Skin of body (tissue), 2 donors: ENCODE results near the gene OSM. TPM values are rescaled to one million over a fixed set of nuclear protein-coding genes. Genes with fewer than 3 reads are reported as not detected.
"Not testable (repeated sequence)": the region's sequence is repeated elsewhere in the genome, so short reads cannot be mapped to it uniquely, and the experiment has no call there.

ENCODE experiments used
- DNase-seq: peaks from one replicate; lab custom pipeline; 2025; lab: John Stamatoyannopoulos, UW
- total RNA-seq: library from RNA; depleted of rRNA; stranded (reverse); fragments of >200 nt; gene quantifications from one replicate; pipeline ENCODE4 v1.2.3, GENCODE V29; 2014

Gene OSM
- total RNA-seq, 1 donor from 2014 or later: 1.3 TPM

DNA sequence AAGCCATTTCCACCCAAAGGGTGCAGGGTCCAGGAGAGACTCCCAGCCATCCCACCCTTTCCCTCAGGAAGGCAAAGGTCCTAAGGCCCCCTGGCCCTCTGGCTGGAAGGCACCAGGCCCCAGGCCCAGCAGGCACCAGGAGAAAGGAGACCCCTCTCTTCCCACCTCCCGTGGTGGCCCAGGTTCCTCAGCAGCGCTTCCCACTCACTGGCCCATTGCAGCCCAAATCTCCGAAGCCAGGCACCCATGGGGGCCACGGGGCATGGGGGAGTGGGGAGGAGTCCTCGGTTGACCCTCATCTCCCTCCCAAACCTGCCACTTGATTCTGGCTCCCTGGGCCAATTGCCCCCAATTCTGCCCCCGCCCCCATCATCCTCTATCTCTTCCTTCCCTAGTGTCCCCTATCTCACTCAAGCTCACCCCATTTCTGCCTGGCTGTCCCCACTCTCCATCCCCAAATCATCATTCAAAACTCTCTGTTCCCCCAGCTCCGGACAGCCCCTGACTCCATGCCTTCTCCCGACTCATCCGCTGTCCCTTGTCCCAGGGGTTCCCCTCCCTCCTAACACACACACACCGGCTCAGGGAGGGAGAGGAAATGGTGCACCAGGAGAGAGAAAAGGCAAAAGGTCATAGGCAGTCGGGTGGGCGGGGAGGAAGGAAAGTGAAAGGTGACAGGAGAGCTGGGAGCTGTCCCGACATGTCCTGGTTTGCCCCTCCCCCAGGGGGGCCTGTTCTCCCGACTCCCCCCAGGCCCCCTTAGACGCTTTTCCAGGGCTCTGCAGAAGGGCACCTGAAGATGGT, 21.3 kb downstream of the OSM start:
- DNase-seq: no peak

DNA sequence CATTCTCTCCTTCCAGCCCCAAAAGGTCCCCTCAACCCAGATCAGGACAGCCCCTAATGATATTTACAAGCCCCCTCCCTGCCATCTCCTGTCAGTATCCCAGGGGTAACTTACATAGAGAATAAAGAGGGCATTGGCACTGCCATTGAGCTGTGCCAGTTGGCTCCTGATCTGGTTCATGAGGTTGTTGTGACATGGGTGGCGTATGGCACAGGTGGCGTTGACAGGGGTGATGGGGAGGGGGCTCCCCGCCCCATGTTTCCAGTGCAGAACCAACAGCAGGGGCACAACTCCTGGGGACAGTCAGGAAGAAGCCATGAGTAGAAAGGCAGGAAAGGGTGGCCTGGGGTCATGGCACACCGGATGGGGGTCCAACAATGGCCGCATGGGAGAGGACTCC, 22.0 kb downstream of the OSM start:
- no peak for DNase-seq

DNA sequence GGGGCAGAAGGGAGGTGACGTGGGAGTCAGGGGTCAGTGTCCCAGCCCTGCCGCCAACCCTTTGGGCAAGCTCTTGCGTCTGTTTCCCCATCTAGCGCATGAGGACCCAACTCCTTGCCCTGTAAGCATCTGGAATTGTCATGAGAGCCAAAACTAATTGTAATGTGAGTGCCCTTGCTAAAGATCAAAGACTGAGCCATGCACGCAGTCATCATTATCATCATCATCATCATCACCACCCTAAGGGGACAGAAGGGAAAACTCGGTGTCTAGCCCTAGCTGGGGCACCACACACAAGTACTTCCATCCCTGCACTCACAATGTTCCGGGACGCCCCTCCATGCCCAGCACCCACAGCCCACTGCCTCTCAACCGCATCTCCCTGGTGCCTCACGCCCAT, 22.6 kb downstream of the OSM start:
- DNase-seq: no peak

DNA sequence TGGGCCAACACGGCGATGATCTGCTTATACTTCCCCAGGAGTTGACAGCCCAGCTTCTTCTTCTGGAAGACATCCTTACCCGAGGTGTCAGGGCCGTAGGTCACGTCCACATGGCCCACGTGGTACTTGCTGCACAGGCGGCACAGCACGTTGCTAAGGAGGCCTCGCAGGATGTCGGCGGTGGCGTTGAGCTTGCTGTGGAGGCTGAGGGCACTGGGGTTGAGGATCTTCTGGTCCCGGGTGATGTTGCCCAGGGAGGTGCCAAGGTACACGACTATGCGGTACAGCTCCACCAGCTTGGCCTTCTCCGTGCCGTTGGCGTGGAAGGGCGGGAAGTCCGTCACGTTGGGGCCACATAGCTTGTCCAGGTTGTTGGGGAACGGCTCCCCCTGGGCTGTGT, 23.0 kb downstream of the OSM start:
- no peak for DNase-seq

DNA sequence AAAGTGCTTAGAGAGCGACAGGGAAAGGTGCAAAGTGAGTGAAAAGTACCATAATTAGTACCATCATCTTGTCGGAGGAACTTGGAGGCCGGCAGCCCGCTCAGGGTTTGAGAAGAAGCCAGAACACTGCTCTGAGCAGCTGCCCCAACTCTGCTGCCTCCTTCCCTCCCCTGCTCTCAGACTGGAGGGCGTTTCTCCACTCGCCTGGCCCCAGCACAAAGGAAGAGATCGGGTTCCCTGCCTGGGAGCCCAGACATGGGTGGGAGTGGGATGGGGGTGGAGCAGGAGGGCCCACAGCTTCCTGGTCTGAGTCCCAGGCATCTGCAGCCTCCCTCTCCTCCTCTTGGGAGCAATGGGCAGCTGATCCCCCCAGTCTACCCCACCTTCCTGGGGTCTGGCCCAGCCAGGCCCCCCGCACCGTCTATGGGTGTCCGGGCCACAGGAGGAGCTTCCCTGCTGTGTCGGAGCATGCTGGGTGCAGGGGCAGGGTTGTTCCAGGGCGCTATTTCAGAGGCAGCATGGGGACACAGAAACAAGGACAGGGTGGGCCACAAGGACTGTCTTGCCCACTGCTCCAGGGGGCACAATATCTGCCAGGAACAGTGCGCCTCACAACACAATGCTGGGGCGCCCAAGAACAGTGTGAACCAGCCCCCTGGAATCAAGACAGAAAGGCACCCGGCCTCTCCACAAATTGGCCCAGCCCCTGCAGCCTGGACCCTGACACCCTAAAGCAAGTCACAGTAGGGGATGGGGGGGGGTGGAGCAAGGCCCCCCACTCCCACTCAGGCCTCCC, 24.9 kb downstream of the OSM start:
- DNase-seq: no peak

DNA sequence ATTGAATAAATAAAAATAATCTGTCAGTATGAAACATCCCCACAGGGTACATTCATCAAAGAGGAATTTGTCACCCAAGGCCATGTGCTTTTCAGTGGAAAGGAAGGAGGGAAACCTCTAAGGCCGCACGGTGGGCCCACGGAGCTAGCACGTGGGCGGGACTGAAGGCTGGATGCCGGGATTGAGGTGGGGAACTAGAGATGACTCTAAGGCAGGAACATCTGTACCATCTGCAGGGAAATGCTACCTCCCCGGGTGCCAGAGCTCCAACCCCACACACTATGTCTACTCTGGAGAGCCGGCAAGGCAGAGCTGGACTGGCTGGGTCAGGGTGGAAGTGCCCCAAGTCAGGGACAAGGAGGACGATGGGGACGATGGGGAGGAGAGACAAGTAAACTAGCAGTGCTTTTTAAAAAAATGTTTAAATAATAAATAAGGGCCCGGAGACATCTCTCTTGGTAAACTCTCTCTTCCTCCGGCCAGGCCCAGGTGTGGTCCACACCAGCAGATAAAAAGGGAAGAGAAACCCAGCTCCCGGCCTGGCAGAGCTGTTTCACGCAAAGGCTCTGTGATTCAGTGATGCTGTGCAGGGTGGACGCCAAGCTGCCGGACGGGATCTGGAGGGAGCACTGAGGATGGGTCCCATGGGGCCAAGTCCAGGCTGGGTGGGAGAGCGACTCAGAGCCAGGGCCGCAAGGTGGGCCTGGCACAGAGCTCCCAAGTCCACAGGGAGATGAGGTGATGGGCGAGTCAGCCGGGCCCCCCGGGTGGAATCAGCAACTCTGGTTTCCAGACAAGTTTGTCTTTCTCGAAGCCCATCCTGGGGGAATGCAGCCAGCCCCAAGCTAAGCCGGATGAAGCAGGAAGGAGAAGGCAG, 25.9 kb downstream of the OSM start:
- no peak for DNase-seq

DNA sequence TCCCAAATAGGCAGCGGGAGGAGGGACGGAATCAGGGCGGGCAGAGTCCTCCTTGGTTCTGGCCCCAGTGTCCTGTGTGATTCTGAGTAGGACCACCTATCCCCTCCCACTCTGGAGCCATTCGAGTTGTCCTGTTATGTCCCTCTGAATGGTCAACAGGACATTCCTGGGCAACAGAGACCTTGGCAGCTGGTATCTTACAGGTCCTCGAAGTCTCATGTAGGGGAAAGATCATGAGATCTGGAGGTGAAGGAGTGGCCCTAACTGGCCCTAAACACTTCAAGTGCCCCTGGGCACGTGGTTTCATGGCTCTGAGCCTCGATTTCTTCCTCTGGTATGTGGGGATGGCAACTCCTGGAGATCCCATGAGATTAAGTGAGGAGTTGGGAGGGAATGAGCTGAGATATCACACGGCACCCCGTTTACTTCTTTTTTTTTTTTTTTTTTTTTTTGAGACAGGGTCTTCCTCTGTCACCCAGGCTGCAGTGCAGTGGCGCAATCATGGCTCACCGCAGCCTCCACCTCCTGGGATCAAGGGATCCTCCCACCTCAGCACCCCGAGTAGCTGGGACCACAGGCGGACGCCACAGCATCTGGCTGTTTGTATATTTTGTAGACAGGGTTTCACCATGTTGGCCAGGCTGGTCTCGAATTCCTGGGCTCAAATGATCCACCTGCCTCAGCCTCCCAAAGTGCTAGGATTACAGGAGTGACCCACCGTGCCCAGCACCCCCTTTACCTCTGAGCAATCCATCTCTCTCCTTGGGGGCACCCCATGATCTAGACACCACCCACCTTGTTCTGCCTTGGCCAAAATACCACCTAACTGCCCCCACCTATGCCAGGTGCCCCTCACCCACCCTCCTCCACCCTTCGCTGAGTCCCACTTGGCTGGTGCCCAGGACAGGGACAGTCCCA, 26.9 kb downstream of the OSM start:
- no peak for DNase-seq

DNA sequence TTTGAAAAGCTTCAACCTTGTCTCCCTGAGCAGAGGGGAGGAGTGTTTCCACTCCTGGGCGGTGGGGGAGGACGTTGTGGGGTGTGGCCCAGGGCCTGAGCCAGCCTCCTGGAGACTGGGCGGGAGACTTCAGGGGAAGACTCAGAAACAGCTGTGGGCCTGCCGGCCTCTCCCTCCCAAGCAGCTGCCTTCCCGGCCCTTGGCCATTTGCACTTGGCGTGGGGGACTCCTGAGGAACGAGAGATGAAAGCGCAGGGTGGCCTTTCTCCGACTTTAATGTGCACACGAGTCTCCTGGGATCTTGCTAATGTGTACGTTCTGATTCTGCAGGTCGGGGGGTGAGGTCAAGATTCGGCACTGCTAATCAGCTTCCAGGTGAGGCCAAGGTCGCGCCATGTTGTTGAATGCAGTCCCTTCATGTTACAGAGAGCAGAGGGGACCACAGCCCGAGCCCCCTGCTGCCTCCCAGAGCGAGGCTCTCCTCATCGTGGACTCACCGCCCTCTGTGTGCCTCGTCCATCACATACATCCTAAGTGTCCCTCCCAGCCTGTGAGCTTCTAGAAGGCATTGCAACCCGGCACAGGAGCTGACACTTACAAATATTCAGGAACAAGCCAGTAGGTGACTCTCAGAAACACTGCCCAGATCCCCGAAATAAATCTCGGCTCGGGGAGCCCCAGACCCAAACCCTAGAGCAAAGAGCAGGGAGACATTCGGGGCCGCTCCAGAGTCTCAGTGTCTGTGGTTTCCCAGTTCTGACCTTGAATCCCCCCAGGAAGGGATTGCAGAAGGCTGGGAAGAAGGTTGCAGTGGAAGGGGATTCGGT, 27.8 kb downstream of the OSM start:
- DNase-seq: peak; percentile 20

DNA sequence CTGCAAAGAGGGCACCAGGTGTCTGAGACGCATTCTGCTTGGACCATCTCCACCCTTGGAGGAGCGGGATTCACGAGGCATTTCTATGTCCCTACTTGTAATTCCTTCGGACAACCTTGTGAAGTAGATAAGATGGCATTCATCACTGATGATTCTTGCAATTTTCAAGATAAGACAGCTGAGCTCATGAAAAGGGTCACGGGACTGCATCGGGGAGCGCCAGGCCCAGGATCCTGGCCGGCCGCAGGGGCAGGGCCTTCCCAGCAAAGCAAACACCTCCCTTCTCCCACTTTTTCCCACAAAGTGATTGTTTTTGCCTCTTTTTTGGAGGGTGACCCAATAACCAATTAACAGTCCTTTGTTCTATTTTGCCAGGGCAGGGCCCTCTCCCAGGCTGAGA, 28.5 kb downstream of the OSM start:
- DNase-seq: no peak

DNA sequence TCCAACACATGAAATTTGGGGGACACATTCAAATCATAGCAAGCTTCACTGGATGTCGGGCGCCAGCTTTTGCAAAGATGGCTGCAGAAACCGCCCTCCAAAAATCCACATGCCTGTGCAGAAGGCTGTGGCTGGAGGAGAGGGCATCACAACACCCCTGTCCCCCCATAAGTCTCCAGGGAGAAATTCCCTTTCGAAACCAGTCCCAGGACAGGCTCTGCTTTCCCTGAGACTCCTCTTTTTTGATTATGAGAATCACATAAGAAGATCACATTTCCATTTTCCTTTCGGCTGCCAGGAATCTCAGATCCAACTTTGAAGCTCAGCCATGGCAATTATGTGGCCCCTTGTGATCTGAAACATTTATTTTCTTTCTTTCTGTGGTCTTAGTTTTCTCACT, 29.8 kb downstream of the OSM start:
- DNase-seq: no peak

DNA sequence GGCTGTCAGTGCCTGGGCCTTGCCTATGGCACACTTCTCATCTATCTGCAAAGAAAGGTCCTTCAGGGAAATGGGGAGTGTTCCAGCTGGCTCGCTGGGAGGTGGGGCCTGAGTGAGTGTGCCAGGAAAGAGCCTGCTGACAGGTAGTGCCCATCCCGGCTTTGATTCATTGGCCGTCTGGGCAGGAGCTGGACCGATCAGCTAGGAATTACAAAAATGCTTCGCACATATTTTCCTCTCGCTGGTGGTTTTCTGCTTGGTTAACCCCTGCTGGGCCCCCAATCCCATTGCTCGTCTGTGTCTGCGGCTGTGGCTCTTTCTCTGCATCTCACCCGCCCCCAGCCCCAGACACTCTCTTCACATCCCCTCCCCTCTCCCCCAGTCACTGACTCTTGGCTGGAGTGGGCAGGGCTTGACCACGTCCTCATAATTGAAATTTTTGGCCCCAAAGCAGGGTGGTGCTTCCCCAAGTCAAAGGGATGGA, 30.9 kb downstream of the OSM start:
- no peak for DNase-seq

DNA sequence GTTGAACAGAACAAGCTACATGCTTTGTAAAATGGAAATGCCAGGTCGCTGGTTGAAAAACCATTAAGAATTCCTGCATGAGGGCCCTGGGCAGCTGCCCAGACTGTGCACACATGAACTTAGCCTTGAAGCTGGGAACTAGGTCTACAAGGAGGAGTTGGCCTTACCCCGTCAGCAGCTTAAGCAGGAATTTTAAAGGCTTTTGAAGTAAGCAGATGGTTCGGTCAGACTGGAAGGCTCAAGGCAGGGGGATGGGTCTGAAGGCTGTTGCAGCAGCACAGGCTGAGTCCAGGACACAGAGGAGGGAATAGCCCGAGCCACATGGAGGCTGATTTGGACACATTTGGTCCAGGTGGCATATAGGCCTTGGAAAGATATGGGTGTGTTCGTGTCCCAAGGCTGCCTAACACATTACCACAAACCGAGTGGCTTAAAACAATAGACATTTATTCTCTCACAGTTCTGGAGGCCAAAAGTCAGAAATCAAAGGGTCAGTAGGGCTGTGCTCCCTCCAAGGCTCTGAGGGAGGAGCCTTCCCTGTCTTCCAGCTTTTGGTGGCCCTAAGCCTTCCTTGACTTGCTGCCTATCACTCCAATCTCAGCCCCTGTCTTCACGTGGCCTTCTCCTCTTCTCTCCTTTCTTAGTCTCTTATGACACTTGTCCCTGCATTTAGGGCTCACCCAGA, 31.7 kb downstream of the OSM start:
- no peak for DNase-seq

DNA sequence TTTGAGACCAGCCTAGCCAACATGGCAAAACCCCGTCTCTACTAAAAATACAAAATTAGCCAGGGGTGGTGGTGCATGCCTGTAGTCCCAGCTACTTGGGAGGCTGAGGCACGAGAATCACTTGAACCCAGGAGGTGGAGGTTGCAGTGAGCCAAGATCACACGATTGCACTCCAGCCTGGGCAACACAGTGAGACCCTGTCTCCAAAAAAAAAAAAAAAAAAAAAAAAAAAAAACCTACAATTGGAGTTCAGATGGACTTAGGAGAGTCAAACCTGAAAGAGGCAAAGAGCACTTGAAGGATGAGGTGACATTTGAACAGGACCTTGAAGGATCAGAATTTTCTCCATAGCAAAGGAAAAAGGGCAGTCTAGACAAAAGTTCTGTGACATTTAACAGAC, 32.3 kb downstream of the OSM start:
- not testable (repeated sequence) for DNase-seq

DNA sequence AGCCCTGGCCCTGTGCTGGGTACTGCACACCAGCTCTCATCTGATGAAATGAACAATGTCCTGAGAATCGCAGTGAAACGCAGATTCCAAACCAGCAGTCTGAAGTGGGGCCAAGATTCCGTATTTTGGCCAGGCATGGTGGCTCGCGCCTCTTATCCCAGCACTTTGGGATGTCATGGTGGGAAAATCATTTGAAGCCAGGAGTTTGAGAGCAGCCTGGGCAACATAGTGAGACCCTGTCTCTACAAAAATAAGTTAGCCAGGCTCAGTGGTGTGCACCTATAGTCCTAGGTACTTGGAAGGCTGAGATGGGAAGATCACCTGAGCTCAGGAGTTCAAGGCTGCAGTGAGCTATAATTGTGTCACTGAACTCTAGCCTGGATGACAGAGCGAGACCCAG, 33.1 kb downstream of the OSM start:
- no peak for DNase-seq

DNA sequence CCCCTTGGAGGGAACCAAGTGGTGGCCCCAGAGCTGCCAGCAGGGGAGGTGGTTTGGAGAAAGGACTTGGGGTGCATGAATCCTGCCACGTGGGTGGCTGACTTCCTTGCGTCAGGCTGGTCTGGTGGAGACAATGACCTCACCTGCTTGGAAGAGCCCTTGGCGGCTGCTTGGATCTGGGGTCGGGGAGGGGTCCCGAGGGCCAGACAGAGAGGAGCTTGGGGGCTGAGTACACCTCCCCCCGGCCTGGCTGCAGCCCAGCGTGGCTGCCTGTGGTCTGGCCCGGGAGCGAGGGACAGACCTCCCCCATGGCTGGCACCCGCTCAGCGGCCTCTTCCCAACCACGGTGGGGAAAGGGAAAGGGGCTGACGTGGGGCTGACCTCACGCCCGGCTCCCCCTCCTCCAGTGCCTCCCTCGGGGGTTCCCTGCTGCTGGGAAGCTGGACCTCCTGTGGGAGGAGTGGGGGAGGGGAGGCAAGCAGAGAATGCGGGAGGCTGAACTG, 33.9 kb downstream of the OSM start:
- DNase-seq: no peak

DNA sequence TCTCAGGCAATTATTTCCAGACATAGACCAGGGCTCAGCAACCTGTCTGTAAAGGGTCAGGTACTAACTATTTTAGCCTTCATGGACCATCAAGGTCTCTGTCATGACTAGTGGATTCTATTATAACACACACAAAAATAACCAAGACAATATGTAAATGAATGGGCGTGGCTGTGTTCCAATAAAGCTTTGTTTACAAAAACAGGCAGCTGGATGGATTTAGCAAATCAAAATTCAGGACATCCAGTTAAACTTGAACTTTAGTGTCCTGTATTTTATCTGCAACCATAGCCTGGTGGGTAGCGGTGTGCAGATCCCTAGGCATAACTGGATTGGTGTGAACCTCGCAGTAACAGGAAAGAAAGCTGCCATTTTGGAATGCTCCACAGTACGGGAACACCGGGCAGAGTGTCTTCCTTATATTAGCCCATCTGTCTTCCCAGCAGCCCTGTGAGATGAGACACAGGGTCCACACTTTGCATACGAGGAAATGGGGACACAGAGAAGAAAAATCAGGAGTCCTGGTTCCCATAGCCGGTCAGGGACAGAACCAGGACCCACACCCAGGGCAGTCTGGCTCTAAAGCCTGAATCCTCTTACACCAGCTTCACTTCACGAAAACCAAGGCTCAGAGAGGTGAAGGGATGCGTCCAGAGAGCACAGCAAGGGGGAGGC, 35.7 kb downstream of the OSM start:
- no peak for DNase-seq

DNA sequence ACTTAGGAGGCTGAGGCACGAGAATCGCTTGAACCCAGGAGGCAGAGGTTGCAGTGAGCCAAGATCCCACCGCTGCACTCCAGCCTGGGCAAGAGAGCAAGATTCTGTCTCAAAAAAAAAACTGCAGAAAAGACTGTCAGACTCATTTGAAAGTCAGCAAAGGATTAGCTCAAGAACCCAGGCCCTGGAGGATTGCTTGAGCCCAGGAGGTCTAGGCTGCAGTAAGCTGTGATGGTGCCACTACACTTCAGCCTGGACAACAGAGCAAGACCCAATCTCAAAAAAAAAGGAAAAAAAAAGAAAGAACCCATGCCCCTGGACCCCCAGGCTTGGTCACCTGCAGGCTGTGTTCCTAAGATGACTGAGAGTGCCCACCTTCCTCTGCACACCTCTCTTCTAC, 36.3 kb downstream of the OSM start:
- no peak for DNase-seq
